HG02870 (cell line): ENCODE data around the gene SLC49A3.

Source experiments
- ATAC-seq: cut with Tn5 transposase; IDR thresholded peaks from one replicate; pipeline ENCODE4 v1.9.1; 2021; ENCODE audit warnings: mild to moderate bottlenecking, moderate library complexity; ENCODE audit not compliant: unreplicated experiment

Gene SLC49A3

DNA sequence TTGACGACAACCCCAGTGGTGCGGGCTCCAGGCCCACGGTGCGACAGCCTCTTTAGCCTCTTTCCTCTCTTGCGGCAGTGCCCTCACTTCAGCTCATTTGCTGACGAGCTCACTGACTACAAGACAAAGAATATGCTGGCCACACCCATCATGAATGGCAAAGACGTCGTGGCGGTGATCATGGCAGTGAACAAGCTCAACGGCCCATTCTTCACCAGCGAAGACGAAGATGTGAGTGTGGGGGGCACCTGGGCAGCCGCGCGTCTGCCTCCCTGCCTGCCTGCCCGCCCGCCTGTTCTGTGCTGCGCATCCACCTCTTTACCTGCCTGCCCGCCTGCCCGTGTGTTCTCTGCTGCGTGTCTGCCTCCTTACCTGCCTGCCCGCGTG, 54.4 kb downstream of the SLC49A3 start:
- ATAC-seq: no peak

DNA sequence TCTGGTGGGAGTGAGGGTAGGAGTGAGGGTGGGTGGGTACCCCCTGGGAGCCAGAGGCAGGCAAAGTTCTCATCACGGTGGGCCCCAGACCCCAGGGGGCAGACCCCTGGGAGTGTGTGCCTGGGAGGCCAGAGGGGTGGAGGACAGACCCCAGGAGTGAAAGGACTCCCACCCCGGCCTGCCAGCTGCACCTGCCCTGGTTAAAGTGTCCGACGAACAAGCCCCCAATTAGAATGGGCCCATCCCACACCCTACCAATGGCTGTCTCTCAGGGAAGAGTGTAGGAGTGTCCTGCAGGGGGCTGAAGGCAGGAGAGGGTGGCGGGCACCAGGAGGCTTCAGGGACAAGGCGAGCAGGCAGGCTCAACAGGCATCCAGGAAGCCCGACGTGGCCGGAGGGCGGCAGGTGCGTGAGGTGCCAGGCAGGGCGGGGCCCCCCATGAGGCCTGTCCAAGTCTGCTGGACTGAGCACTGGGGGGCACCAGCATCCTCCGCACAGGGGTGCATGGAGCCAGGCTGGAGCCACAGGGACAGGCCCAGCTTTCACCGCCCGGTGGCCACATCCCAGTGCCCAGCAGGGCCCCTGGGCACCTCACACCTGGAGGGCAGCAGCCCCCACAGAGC, 54.9 kb downstream of the SLC49A3 start:
- no peak for ATAC-seq

DNA sequence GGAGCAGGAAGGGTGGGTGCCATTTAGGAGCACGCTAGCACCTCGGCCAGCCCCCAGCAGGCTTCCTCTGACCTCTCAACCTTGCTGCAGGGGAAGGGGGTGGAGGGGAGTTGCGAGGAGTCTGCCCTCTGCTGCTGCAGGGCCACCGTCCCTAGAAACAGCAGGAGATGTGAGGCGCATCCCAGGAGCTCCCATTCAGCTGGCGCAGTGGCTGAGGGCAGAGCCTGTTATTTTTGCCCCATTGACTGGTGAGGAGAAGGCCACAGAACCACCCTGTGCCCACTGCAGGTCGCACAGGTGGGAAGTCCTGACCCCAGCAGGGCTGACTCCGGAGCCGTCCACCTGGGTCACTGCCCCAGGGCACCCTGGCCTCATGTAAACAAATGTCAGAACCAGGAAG, 55.5 kb downstream of the SLC49A3 start:
- ATAC-seq: no peak

- no peak for ATAC-seq
Measured at GRCh38 chr4:632926-633325, 56.0 kb downstream of the SLC49A3 start.

- ATAC-seq: no peak
Measured at GRCh38 chr4:632196-632790, 56.7 kb downstream of the SLC49A3 start.
